ENCODE measurements around the gene MCF2L.
"Not testable (repeated sequence)": the region's sequence is repeated elsewhere in the genome, so short reads cannot be mapped to it uniquely, and the experiment has no call there.

MCF2L gene

GRCh38 chr13:113088691-113089020, 119.6 kb downstream of the MCF2L start:
- DNase-seq, result no peak

- DNase-seq, result no peak
Observed at GRCh38 chr13:113089693-113090414, 120.8 kb downstream of the MCF2L start.

DNA sequence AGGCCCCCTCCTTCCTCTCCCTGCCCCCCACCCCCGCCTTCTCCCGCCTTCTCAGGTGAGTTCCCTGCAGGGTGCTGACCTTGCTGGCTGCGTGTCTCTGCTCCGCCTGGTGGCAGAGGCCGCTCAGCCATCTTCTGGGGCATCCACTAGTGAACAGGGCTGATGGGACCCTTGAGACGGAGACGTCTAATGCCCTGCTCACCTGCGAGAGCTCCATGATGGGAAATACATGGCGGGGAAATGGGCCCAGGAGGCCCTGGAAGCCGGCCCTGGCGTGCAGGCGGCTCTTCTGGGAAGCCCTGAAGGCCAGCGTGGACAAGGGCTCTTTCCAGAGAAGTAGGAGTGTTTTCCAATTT, 121.4 kb downstream of the MCF2L start:
- no peak for DNase-seq

GRCh38 chr13:113090806-113091205, 121.8 kb downstream of the MCF2L start:
- DNase-seq, result no peak

DNA sequence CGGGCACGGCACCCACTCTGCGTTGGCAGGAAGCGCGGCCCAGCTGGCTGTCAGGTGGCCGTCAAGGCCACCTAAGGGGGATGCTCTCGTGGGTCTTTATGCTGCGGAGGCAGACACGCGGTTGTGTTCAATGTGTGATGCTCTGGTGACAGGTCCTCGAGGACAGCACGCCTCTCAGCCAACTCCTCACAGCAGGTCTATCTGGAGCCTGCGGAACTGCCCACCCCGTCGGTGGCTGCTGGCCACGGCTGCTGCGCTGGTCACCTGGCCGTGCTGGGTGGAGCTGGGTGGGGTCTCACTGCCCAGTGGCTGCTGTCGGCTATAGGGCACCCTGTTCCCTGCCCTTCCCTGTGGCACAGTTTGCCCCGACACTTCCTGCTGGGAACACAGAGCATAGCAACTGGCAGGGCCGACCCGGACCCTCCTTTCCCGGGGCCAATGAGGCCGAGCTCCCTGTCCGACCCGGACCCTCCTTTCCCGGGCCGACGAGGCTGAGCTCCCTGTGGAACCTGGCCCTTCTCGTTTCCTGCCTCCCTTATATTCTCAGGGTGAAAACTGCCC, 122.3 kb downstream of the MCF2L start:
- no peak for DNase-seq

- no peak for DNase-seq
Observed at GRCh38 chr13:113091891-113092775, 123.1 kb downstream of the MCF2L start.

DNA sequence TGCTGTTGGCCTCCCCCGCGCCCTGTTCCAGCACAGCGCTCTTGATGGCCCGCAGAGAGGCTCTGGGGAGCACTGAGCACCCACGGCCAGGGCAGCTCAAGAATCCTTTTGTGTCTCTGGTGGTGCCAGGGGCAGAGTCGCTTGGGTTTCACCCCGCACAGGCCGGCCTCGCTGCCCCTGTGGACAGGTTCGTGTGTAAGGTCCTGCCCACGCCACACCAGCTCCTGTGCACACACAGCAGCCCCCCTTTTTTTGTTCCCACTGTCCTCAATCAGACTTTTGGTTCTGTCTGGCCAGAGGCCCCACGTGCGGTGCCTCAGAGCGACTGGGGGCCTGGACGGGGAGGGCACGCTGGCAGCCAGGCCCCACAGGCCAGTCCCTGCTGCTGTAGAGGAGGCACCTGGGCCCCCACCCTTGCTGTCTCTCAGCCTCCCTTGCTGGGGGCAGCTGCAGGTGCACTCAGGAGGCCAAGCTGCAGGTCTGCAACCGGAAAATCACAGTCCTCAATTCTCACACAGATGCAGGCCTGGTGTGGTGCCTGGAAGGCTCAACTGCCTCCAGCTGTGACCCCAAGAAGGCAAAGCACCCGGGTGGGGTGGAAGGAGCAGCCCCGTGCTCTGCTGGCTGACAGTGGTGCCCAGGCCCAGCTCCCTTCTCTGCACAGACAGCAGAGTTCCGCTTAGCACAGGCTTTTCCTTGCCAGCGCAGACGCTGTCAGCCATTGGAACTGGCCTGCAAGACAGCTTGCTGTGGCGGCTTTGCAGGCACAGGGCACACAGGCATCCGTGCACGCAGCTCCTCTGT, 124.0 kb downstream of the MCF2L start:
- DNase-seq, result no peak

GRCh38 chr13:113093580-113094409, 124.8 kb downstream of the MCF2L start:
- no peak for DNase-seq

DNA sequence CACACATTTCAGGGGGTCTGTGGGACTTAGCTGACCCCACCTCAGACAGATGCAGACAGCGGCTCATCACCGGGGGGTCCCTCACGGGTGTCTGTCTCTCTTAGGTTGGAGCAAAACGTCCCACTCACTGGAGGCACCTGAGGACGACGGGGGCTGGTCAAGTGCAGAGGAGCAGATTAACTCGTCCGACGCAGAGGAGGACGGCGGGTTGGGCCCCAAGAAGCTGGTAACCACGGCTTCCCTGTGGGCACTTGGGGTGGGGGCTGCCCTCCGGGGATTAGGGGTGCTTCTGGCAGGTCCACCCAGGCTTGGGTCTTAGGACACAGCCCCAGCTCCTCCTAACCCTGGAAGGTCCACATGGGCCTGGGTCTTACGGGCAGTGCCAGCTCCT, 125.4 kb downstream of the MCF2L start:
- no peak for DNase-seq

DNA sequence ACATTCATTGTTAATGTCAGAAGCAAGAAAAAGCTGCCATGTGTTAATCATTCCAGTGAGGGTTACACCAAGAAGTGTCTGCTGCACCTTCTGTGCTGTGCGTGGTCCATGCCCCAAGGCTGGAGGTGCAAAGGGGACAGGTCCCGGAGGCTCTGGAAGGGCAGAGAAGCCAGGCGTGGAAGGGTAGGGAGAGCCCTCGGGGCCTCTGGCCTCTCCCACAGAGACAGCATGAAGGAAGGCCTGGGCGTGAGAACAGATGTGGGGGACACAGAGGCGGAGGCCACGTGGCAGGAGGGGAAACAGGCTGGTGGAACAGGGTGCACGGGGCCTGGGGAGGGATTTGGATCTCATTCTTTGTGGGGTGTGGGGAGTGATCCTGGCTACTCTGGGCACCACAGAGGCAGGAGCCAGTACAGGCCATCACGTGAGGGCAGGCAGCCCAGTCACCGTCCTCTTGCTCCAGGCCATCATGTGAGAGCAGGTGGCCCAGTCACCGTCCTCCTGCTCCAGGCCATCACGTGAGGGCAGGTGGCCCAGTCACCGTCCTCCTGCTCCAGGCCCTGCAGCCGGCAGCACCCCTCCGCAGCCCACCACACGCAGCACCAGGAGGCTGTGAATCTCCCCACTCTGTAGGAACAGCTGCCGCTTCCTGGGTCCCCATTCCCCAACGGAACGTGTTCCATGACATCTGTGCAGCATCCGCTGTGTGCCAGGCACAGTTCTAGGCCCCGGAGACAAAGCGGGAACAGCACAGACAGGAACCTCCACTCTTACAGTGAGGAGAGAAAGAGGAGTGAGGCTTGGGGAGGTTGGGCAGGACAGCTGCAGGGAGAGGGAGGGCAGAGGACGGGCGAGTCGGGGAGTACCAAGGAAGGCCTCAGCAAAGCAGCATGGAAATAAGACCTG, 126.4 kb downstream of the MCF2L start:
- no peak for DNase-seq

- no peak for DNase-seq
Observed at GRCh38 chr13:113096052-113096744, 127.2 kb downstream of the MCF2L start.

GRCh38 chr13:113096745-113097305, 127.8 kb downstream of the MCF2L start:
- DNase-seq, result no peak

GRCh38 chr13:113097651-113098050, 128.6 kb downstream of the MCF2L start:
- DNase-seq, result no peak

DNA sequence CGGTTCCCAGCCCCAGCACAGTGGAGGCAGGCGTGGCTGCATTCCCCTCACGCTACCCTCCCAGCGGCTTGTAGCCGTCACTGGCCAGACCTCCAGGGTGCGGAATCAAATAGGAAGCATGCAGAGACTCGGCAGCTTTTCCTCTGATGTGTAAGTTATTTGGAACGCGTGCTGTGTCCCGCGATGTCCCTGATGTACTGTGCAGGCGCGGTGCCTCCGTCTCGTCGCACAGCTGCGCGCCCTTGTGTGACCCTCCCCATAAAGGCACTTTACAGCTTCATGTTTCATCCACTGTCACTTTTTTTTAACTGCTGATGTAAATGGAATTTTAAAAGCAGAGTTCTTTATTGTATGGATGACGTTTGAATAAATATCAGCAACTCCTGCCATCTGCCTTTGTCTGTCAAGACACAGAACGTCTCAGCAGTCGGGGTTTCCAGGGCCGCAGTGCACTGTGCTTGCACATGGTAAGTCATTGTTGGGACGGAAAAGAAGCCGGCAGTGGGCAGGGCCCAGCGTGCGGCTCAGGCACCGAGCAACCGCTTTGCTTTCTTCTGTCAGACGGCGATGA, 129.2 kb downstream of the MCF2L start:
- no peak for DNase-seq

- DNase-seq, result no peak
Observed at GRCh38 chr13:113099142-113099541, 130.1 kb downstream of the MCF2L start.

- not testable (repeated sequence) for DNase-seq
Observed at GRCh38 chr13:113102302-113102701, 133.3 kb downstream of the MCF2L start.

DNA sequence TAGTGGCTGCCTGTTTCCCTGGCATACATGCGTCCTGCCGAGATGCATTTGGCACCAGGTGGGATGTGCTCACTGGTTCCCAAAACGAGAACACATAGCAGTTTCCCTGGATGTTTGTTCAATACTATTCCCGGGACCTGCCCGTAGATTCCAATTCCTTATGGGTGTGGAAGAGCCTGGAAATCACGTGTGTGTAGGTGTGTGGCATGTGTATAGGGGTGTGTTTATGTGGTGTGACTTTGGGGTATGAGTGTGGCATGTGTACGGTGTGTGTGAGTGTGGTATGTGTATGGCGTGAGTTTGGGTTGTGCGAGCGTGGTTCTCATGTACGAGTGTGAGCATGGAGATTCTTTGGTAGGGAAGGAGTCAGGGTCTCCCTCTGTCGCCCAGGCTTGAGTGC, 133.7 kb downstream of the MCF2L start:
- DNase-seq, result no peak

DNA sequence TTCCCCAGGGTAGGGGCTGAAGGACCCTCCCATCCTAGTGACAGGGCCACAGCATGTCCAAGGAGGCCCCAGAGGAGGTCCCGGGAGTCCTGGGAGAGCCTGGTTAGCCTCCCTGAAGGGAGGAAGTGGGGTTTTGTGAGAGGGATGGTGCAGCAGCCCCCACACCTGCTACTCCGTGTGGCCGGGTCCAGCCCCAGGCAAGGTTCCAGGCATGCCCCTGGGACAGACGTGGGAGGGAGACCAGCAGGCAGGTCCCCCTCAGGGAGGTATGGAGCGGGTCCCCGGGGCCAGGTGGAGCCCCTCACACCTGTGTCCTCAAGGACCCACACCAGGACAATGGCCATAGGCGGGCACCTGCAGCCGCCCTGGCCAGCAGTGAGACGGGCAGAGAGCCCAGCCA, 134.6 kb downstream of the MCF2L start:
- DNase-seq, result no peak

GRCh38 chr13:113105032-113105920, 136.3 kb downstream of the MCF2L start, which contains the start of gene F7:
Gene F7 (plus strand): TSS chr13:113105791. CDS start chr13:113105842, 51 bp downstream.
- DNase-seq, result no peak

Measured in T1000 (cell line).